ENCODE measurements around the gene DDX54. TPM values are rescaled to one million over a fixed set of nuclear protein-coding genes. Genes with fewer than 3 reads are reported as not detected.

The DDX54 gene
- total RNA-seq, 4 donors from 2014 or later = 36.0 to 66.5 (median 59.0) TPM

DNA sequence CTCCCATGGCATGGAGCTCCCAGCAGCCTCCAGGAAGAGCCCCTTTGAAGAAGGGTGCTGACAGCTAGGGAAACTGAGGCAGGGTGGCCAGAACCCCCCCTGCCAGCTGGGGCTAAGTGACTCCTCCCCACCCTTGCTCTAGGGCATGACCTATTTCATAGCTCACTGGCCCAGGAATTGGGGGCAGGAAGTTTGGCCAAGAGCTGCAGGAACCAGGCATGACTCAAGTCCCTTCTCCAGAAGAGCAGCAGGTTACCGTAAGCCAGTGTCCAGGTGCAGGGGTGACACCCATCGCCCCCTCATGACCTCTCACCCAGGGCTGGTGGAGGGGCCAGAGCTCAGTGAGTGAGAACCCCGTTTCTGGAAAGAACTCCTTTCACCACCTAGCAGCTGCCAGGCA lies 51.6 kb downstream of the DDX54 start:
- H3K36me3 ChIP-seq = no peaks in the 10 kb centered on the region
- no peak overlapping the region for H3K27ac ChIP-seq
- DNase-seq = no peak
- H3K4me3 ChIP-seq = no peak overlapping the region
- TF ChIP-seq, protein P1, sequence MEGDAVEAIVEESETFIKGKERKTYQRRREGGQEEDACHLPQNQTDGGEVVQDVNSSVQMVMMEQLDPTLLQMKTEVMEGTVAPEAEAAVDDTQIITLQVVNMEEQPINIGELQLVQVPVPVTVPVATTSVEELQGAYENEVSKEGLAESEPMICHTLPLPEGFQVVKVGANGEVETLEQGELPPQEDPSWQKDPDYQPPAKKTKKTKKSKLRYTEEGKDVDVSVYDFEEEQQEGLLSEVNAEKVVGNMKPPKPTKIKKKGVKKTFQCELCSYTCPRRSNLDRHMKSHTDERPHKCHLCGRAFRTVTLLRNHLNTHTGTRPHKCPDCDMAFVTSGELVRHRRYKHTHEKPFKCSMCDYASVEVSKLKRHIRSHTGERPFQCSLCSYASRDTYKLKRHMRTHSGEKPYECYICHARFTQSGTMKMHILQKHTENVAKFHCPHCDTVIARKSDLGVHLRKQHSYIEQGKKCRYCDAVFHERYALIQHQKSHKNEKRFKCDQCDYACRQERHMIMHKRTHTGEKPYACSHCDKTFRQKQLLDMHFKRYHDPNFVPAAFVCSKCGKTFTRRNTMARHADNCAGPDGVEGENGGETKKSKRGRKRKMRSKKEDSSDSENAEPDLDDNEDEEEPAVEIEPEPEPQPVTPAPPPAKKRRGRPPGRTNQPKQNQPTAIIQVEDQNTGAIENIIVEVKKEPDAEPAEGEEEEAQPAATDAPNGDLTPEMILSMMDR (IDR thresholded peaks at IDR 0.05) = no peak
- TF ChIP-seq POLR2A (IDR thresholded peaks at IDR 0.05) = no peak
- H3K4me1 ChIP-seq = no peaks in the 10 kb centered on the region
- H3K9me3 ChIP-seq = no peaks in the 10 kb centered on the region
- intact Hi-C loops (cut with DNase I; ENCODE audit: low total_unique reads) = no loop called here
- no peaks in the 10 kb centered on the region for H3K27me3 ChIP-seq

DNA sequence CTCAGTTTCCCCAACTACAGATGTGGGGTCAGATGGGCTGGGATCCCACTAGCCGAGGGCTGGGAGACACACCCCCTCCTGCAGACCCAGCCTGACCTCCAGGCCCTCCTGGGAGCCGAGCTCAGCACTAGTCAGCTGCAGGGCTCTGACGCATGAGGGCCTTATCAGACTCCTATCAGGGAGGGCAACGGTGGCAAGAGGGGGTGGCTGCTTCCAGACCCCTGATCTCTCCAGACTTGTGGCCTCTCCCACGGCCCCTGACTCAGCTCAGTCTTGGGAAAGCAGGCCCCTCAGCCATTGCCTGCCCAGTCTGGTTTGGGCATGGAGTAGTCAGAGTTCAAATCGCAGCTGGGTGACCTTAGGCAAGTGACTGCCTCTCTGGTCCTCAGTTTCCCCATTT lies 52.2 kb downstream of the DDX54 start:
- Histone ChIP-seq H3K36me3 (no peaks in the 10 kb centered on the region), H3K4me1 (no peaks in the 10 kb centered on the region), H3K4me3 (no peak overlapping the region), H3K27ac (no peak overlapping the region), H3K9me3 (no peaks in the 10 kb centered on the region), H3K27me3 (no peaks in the 10 kb centered on the region)
- TF ChIP-seq, protein P1 (IDR thresholded peaks at IDR 0.05) = no peak
- no peak for DNase-seq
- intact Hi-C loops (cut with DNase I; ENCODE audit: low total_unique reads) = no loop called here

DNA sequence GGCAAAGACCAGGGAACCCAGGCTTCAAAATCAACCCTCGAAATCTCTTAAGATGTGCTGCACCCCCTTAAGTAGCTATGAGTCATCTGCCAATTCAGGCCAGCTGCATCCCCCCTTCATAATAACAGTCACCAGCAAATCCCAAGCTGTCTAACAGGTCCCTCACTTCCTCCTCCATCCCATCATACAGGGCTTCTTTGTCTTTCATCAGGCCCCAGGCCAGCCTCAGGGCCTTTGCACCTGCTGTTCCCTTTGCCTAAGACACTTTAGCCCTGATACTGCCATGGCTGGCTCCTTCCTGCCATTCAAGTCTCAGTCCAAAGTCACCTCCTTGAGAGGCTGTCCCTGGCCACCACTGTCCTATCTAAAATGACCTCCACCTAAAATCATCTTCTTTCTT lies 53.7 kb downstream of the DDX54 start:
- Histone ChIP-seq H3K27me3 (no peaks in the 10 kb centered on the region), H3K36me3 (no peaks in the 10 kb centered on the region), H3K4me1 (no peaks in the 10 kb centered on the region), H3K9me3 (no peaks in the 10 kb centered on the region), H3K27ac (no peak overlapping the region), H3K4me3 (no peak overlapping the region)
- intact Hi-C loops (cut with DNase I; ENCODE audit: low total_unique reads) = no loop called here
- no peak for DNase-seq
- no peak for TF ChIP-seq POLR2A (IDR thresholded peaks at IDR 0.05)
- TF ChIP-seq, protein P1 (IDR thresholded peaks at IDR 0.05) = no peak

DNA sequence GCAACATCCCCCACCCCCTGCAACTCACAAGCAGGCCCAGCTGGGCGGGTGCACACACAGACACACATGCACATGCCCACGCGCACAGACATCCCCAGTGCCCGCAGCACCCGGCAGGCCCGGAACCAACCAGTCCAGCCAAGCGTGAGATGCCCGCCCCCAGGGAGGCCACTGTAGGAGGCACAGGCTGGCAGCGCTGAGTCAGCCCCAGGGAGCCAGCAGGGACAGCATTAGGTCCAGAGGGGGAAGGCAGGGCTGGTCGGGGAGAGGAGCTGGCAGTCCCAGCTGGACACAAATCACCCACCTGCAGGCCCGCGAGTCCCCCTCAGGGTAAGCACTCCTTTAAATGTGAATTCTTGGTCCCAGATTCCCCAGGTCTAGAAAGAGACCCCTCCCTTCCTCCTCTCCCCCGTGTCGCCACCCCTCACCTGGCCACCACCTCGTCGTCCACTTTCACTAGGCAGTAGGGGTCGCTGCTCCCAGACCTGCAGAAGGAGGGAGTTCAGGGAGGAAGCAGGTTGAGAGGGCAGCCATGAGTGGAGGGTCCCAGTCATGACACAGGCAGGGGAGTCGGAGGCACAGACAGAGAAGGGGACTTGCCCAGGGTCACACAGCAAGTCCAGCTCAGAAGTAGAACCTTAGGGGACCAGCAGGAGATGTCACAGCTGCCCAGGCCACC lies 54.7 kb downstream of the DDX54 start:
- H3K27ac ChIP-seq = no peak overlapping the region
- H3K36me3 ChIP-seq = no peaks in the 10 kb centered on the region
- intact Hi-C loops (cut with DNase I; ENCODE audit: low total_unique reads) = no loop called here
- no peak for DNase-seq
- no peaks in the 10 kb centered on the region for H3K27me3 ChIP-seq
- H3K4me3 ChIP-seq = no peak overlapping the region
- H3K9me3 ChIP-seq = no peaks in the 10 kb centered on the region
- TF ChIP-seq, protein P1 (IDR thresholded peaks at IDR 0.05) = no peak
- no peak for TF ChIP-seq POLR2A (IDR thresholded peaks at IDR 0.05)
- H3K4me1 ChIP-seq = no peaks in the 10 kb centered on the region

DNA sequence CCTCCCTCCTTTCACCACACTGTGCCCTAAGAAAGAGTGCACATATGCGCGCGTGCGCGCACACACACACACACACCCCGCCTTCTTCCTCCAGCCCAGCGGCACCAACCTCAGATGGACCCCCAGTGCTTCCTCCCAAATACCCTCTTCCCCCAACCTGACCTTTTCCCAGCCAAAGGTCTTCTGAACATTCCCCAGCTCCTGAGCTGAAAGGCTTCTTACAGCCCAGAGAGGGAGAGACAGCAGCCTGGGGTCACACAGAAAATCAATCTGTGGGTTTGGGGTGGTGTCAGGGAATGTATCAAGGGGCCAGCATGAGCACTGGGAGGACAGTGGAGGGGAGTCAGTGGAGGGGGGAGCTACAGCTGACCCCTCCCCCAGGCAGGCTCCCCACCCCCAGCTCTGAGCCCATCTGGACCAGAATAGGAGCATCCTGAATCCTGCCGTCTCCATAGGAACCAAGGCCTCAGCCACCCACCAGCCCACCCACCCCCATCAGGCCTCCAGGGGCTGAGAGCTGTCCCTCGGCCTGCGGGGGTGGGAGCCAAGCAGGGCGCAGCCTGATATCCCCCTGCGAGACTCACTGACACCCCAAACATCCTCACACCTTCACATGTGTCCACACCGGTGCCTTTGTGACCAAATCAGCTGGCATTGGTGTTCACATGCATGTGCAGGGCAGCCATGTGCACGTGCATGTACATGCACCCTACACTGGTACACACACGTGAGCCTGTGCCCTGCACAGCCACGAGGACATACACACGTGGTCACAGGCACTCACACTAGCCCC lies 55.4 kb downstream of the DDX54 start:
- intact Hi-C loops (cut with DNase I; ENCODE audit: low total_unique reads) = no loop called here
- no peaks in the 10 kb centered on the region for H3K9me3 ChIP-seq
- H3K4me1 ChIP-seq = no peaks in the 10 kb centered on the region
- H3K27me3 ChIP-seq = no peaks in the 10 kb centered on the region
- no peak overlapping the region for H3K27ac ChIP-seq
- H3K36me3 ChIP-seq = no peaks in the 10 kb centered on the region
- TF ChIP-seq, protein P1 (IDR thresholded peaks at IDR 0.05) = no peak
- TF ChIP-seq POLR2A (IDR thresholded peaks at IDR 0.05) = no peak
- DNase-seq = no peak
- no peak overlapping the region for H3K4me3 ChIP-seq
